ENCODE data around the gene NME4.

Gene NME4

GRCh38 chr16:372302-372983 is 24.6 kb upstream of the NME4 start:
- no peak overlapping the region for H3K9ac ChIP-seq (ENCODE audit: low read length)
- H3K36me3 ChIP-seq (ENCODE audit: control insufficient read depth in 1 of 2, insufficient read depth in 2 of 2, low read length in 2 of 2): peaks cover 78 to 82% of the 10 kb centered on the region in 2 experiments
- no peak overlapping the region for H3K23ac ChIP-seq (ENCODE audit: low read length)
- DNase-seq: no peak
- H3K27ac ChIP-seq (ENCODE audit: low read depth, low read length): no peak overlapping the region
- H3K4ac ChIP-seq (ENCODE audit: low read depth, low read length): no peak overlapping the region
- WGBS (ENCODE audit: extremely low coverage, insufficient coverage, insufficient read length): no CpG with 5 or more reads among the region's 19 CpGs
- no peak overlapping the region for H2AK5ac ChIP-seq (ENCODE audit: low read length)
- H3K4me2 ChIP-seq (ENCODE audit: low read length): no peak overlapping the region
- no peaks in the 10 kb centered on the region for H3K79me1 ChIP-seq (ENCODE audit: low read length)
- H4K12ac ChIP-seq (ENCODE audit: low read depth, low read length): no peak overlapping the region
- no peak overlapping the region for H2BK12ac ChIP-seq (ENCODE audit: low read length)
- H2BK5ac ChIP-seq (ENCODE audit: low read depth, low read length, poor library complexity): no peak overlapping the region
- no peaks in the 10 kb centered on the region for H3K79me2 ChIP-seq (ENCODE audit: control insufficient read depth, insufficient read depth, low read length, poor library complexity)
- no peak overlapping the region for H3K14ac ChIP-seq (ENCODE audit: low read length)
- H3K4me1 ChIP-seq (ENCODE audit: control insufficient read depth in 1 of 2, insufficient read depth in 2 of 2, low read length in 2 of 2): peaks cover 4 to 12% of the 10 kb centered on the region in 2 experiments
- H2AFZ ChIP-seq (ENCODE audit: insufficient read depth, low read length, poor library complexity): no peak overlapping the region
- no peaks in the 10 kb centered on the region for H3K27me3 ChIP-seq (ENCODE audit: insufficient read depth, low read length)
- no peak overlapping the region for H3K4me3 ChIP-seq (ENCODE audit: low read depth, low read length)
- no peak overlapping the region for H3K18ac ChIP-seq (ENCODE audit: low read length)
- H2BK120ac ChIP-seq (ENCODE audit: insufficient read depth, low read length, poor library complexity): no peak overlapping the region
- H4K8ac ChIP-seq (ENCODE audit: low read depth, low read length): no peak overlapping the region
- H4K91ac ChIP-seq (ENCODE audit: low read depth, low read length): no peak overlapping the region
- peaks cover 3% of the 10 kb centered on the region for H3K9me3 ChIP-seq (ENCODE audit: insufficient read depth, low read depth, low read length)

GRCh38 chr16:373020-373598 is 23.9 kb upstream of the NME4 start:
- no peak for DNase-seq
- Histone ChIP-seq H3K23ac (ENCODE audit: low read length) (no peak overlapping the region), H4K12ac (ENCODE audit: low read depth, low read length) (no peak overlapping the region), H3K4ac (ENCODE audit: low read depth, low read length) (no peak overlapping the region), H3K4me1 (ENCODE audit: control insufficient read depth in 1 of 2, insufficient read depth in 2 of 2, low read length in 2 of 2) (peaks cover 4 to 12% of the 10 kb centered on the region in 2 experiments), H3K27ac (ENCODE audit: low read depth, low read length) (no peak overlapping the region), H2AK5ac (ENCODE audit: low read length) (no peak overlapping the region), H3K14ac (ENCODE audit: low read length) (no peak overlapping the region), H3K9ac (ENCODE audit: low read length) (no peak overlapping the region), H3K79me2 (ENCODE audit: control insufficient read depth, insufficient read depth, low read length, poor library complexity) (no peaks in the 10 kb centered on the region), H2BK5ac (ENCODE audit: low read depth, low read length, poor library complexity) (no peak overlapping the region), H2BK12ac (ENCODE audit: low read length) (no peak overlapping the region), H4K91ac (ENCODE audit: low read depth, low read length) (no peak overlapping the region), H3K79me1 (ENCODE audit: low read length) (no peaks in the 10 kb centered on the region), H3K4me3 (ENCODE audit: low read depth, low read length) (no peak overlapping the region), H3K27me3 (ENCODE audit: insufficient read depth, low read length) (no peaks in the 10 kb centered on the region), H3K18ac (ENCODE audit: low read length) (no peak overlapping the region), H3K9me3 (ENCODE audit: insufficient read depth, low read depth, low read length) (peaks cover 3% of the 10 kb centered on the region), H3K4me2 (ENCODE audit: low read length) (no peak overlapping the region), H2BK120ac (ENCODE audit: insufficient read depth, low read length, poor library complexity) (no peak overlapping the region), H2AFZ (ENCODE audit: insufficient read depth, low read length, poor library complexity) (no peak overlapping the region), H4K8ac (ENCODE audit: low read depth, low read length) (no peak overlapping the region), H3K36me3 (ENCODE audit: control insufficient read depth in 1 of 2, insufficient read depth in 2 of 2, low read length in 2 of 2) (peaks cover 74 to 81% of the 10 kb centered on the region in 2 experiments)
- no CpG with 5 or more reads among the region's 5 CpGs for WGBS (ENCODE audit: extremely low coverage, insufficient coverage, insufficient read length)

- Histone ChIP-seq H2AK5ac (ENCODE audit: low read length) (no peak overlapping the region), H3K27ac (ENCODE audit: low read depth, low read length) (no peak overlapping the region), H3K4ac (ENCODE audit: low read depth, low read length) (no peak overlapping the region), H3K27me3 (ENCODE audit: insufficient read depth, low read length) (no peaks in the 10 kb centered on the region), H3K9ac (ENCODE audit: low read length) (no peak overlapping the region), H4K91ac (ENCODE audit: low read depth, low read length) (no peak overlapping the region), H4K8ac (ENCODE audit: low read depth, low read length) (no peak overlapping the region), H4K12ac (ENCODE audit: low read depth, low read length) (no peak overlapping the region), H3K14ac (ENCODE audit: low read length) (no peak overlapping the region), H3K36me3 (ENCODE audit: control insufficient read depth in 1 of 2, insufficient read depth in 2 of 2, low read length in 2 of 2) (peaks cover 65 to 71% of the 10 kb centered on the region in 2 experiments), H3K79me2 (ENCODE audit: control insufficient read depth, insufficient read depth, low read length, poor library complexity) (no peaks in the 10 kb centered on the region), H3K18ac (ENCODE audit: low read length) (no peak overlapping the region), H3K4me1 (ENCODE audit: control insufficient read depth in 1 of 2, insufficient read depth in 2 of 2, low read length in 2 of 2) (peaks cover 4 to 13% of the 10 kb centered on the region in 2 experiments), H2BK12ac (ENCODE audit: low read length) (no peak overlapping the region), H3K79me1 (ENCODE audit: low read length) (no peaks in the 10 kb centered on the region), H2AFZ (ENCODE audit: insufficient read depth, low read length, poor library complexity) (no peak overlapping the region), H2BK120ac (ENCODE audit: insufficient read depth, low read length, poor library complexity) (no peak overlapping the region), H3K23ac (ENCODE audit: low read length) (no peak overlapping the region), H3K4me2 (ENCODE audit: low read length) (no peak overlapping the region), H3K4me3 (ENCODE audit: low read depth, low read length) (no peak overlapping the region), H3K9me3 (ENCODE audit: insufficient read depth, low read depth, low read length) (peaks cover 3% of the 10 kb centered on the region), H2BK5ac (ENCODE audit: low read depth, low read length, poor library complexity) (no peak overlapping the region)
- no peak for DNase-seq
- no CpG with 5 or more reads among the region's 44 CpGs for WGBS (ENCODE audit: extremely low coverage, insufficient coverage, insufficient read length)
These were observed 23.0 kb upstream of the NME4 start for GRCh38 chr16:373848-374615.

- no peak overlapping the region for H4K8ac ChIP-seq (ENCODE audit: low read depth, low read length)
- no peak overlapping the region for H3K9ac ChIP-seq (ENCODE audit: low read length)
- no peak overlapping the region for H3K23ac ChIP-seq (ENCODE audit: low read length)
- H3K4me2 ChIP-seq (ENCODE audit: low read length): no peak overlapping the region
- H3K18ac ChIP-seq (ENCODE audit: low read length): no peak overlapping the region
- peaks cover 63 to 66% of the 10 kb centered on the region in 2 experiments for H3K36me3 ChIP-seq (ENCODE audit: control insufficient read depth in 1 of 2, insufficient read depth in 2 of 2, low read length in 2 of 2)
- H4K91ac ChIP-seq (ENCODE audit: low read depth, low read length): no peak overlapping the region
- no peak overlapping the region for H2BK5ac ChIP-seq (ENCODE audit: low read depth, low read length, poor library complexity)
- no peak overlapping the region for H3K4me3 ChIP-seq (ENCODE audit: low read depth, low read length)
- H3K27ac ChIP-seq (ENCODE audit: low read depth, low read length): no peak overlapping the region
- no peak overlapping the region for H3K4ac ChIP-seq (ENCODE audit: low read depth, low read length)
- no peak overlapping the region for H2BK120ac ChIP-seq (ENCODE audit: insufficient read depth, low read length, poor library complexity)
- no peak overlapping the region for H4K12ac ChIP-seq (ENCODE audit: low read depth, low read length)
- no peak overlapping the region for H2AK5ac ChIP-seq (ENCODE audit: low read length)
- peaks cover 6 to 17% of the 10 kb centered on the region in 2 experiments for H3K4me1 ChIP-seq (ENCODE audit: control insufficient read depth in 1 of 2, insufficient read depth in 2 of 2, low read length in 2 of 2)
- no peaks in the 10 kb centered on the region for H3K79me1 ChIP-seq (ENCODE audit: low read length)
- no peak for DNase-seq
- peaks cover 3% of the 10 kb centered on the region for H3K9me3 ChIP-seq (ENCODE audit: insufficient read depth, low read depth, low read length)
- no peaks in the 10 kb centered on the region for H3K27me3 ChIP-seq (ENCODE audit: insufficient read depth, low read length)
- H3K79me2 ChIP-seq (ENCODE audit: control insufficient read depth, insufficient read depth, low read length, poor library complexity): no peaks in the 10 kb centered on the region
- WGBS (ENCODE audit: extremely low coverage, insufficient coverage, insufficient read length): no CpG with 5 or more reads among the region's 9 CpGs
- no peak overlapping the region for H2AFZ ChIP-seq (ENCODE audit: insufficient read depth, low read length, poor library complexity)
- no peak overlapping the region for H2BK12ac ChIP-seq (ENCODE audit: low read length)
- H3K14ac ChIP-seq (ENCODE audit: low read length): no peak overlapping the region
These were observed 22.4 kb upstream of the NME4 start for GRCh38 chr16:374616-374926.
